Measurements from ENCODE around the gene KANK4.

- TF ChIP-seq POLR2AphosphoS5 (IDR thresholded peaks at IDR 0.05; ENCODE audit: low read depth, low read length) (no peak), POLR2A (IDR thresholded peaks at IDR 0.05; ENCODE audit: low read depth, low read length) (no peak), TAF1 (IDR thresholded peaks at IDR 0.05; ENCODE audit: low read depth, low read length) (no peak)
These were observed 37.1 kb upstream of the KANK4 start for GRCh38 chr1:62356257-62356835.

All from GM12891 (cell line).